NCI-H2196 (cell line): ENCODE measurements around the gene SYT7.

Experiments used
- DNase-seq: peaks from one replicate; lab custom pipeline; 2025; ENCODE audit not compliant: unreplicated experiment; lab: John Stamatoyannopoulos, UW

The SYT7 gene

DNA sequence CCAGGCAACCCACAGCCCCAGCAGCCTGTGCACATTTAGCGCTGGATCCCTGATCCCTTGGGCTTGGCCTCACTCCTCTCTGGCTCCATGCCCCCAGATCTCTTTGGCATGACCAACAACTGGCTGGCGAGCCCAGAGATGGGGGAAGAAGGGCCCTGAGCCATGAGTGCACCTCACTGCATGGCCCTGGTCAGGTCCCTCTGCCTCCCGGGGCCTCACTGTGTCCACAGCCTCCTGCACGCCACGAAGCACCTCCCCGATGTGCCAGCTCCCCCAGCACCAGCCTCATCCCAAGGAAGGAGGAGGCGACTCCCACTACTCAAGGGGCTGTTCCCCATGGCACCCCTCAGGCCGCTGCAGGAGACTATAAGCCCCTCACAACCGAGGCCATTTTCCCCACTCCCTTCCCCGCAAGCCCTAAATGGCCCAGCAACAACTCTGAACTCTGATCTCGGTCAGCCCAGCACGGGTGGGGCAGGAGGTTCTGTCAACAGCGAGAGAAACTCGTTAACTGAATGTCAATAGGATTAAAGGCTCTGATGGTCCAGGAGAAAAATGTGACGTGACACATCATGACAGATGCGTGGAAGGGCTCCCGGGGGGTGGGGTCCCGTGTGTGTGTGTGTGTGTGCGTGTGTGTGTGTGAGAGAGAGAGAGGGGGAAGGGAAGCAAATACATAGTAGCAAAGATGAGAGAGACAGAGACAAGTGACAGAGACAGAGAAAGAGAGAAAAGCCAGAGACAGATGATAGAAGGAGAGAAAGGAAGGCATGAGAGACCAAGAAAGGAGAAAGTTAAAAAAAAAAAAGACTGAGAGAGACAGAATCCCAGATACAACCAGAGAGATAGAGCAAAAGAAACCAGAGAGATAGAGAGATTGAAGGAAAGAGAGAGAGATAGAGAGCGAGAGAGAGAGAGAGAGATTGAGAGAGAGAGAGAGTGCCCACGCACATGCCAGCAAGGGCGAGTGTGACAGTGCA lies 28.4 kb upstream of the SYT7 start:
- no peak for DNase-seq

GRCh38 chr11:61607920-61608599 lies 27.2 kb upstream of the SYT7 start:
- no peak for DNase-seq

- no peak for DNase-seq
These were observed 26.6 kb upstream of the SYT7 start for GRCh38 chr11:61607426-61607825.

DNA sequence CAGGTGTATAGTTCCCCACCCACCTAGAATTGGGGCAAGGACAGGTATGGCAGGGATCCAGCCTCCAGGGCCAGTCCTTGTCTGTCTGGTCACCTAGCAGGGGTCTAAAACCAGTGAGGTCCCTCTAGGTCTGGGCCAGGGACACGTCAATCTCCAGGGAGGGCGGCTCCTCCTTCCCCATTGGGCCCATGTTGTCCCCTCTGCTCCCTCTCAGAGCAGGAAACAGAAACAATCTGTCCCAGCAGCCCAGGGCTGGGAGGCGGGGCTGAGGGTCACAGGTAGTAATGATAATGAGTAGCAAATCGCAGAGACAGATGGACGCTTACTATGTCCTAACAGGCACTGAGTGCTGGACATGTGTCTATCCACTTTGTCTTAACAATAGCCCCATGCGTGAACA lies 22.8 kb upstream of the SYT7 start:
- no peak for DNase-seq

DNA sequence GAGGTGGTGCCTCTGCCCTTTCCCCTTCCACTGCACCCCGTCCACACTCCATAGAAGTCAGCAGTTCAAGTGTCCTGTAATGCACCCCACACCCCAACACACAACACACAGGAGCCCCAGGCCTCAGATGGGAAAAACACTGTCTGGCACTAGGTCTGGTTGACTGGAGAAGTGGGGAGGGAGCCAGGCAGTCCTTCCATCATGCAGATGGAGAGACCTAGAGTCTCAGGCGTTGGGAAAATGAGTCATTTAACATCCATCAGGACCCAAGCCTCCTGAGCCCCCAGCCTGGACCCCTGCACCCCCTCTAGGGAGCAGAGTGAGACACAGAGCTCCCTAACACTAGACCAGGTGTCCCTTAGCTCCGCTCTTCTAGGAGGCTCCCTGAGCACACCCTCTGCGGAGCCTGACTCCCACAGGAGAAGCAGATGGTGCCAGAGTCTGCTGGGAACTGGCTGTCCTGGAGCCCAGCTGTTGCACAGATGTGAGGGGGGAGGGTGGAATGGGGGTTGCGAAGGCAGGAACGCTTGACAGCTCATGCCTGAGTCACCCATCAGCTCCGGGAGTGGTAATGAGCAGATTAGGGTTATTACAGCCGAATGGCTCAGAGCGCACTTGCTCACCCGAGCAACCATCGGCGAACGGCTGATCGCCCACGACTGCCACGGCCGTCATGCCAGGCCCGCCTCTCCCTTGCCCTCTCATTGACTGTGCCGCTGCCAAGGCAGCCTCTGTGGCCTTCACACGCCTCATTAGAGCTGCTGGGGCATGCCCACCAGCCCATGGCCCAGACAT lies 22.1 kb upstream of the SYT7 start:
- DNase-seq, result no peak

- no peak for DNase-seq
These were observed 20.6 kb upstream of the SYT7 start for GRCh38 chr11:61601512-61601911.

- no peak for DNase-seq
These were observed 19.3 kb upstream of the SYT7 start for GRCh38 chr11:61599968-61600710.

DNA sequence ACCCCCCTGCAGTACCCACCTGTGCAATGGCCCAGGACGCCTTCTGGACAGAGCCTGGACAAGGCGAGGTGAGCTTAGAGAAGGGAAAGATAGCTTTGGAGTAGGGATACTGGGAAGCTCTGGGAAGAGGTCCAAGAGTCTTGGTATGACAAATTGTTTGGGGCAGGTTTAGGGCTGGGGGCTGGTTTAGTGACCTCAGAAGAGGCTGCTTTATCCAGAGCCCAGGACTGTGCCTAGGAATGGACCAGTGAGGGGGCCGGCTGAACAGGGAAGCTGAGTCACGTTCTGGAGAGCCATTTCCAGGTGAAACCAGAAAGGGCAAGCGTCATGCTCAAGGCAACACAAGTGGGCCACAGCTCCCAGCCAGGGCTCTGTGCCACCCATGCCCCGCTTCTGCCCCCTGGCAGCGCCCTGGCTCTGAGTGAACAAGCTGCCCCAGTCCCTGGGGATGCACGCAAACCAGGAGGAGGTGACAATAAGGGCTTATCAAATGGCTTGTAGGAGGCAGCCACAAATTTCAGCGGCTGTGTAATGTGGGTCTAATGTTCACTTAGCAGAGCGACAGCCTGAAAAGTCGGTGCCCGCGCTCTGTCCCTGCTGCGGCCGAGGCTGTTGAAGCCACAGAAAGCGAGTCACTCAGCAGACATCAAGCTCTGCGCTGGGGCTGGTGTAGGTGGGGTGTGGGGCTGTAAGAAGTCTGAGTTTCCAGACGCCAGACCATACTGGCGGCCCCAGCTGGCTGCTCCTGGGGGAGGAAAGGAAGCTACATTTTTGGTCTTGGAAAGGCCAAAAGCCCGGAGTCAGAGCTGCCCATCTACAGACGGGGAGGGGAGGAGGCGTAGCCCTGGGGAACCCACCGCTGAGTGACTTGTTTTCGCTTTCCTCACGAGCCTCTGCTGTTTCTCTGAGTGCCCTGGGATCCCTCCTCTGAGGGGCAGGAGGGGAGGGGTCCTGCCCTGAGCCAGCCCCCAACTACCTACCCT lies 18.3 kb upstream of the SYT7 start:
- DNase-seq, result no peak

- DNase-seq, result no peak
These were observed 17.5 kb upstream of the SYT7 start for GRCh38 chr11:61598374-61598773.

DNA sequence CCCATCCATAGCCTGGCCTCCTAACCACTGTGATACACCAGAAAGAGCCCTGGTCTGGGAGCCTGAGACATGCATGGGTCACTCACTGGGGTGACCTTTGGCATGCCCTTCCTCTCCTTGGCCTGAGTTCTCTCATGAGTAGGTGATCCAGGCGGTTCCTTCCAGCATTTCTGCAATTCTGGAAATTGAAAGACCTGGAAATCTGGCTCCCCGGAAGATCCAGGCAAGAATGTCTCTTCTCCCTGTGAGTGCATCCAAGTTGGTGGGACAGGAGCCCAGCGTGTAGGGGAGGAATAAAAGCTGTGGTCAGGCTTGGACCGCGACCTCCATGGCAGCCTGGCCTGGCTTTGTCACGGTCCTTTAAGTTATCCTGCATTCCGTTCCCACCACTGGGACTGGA lies 16.1 kb upstream of the SYT7 start:
- DNase-seq, result no peak

DNA sequence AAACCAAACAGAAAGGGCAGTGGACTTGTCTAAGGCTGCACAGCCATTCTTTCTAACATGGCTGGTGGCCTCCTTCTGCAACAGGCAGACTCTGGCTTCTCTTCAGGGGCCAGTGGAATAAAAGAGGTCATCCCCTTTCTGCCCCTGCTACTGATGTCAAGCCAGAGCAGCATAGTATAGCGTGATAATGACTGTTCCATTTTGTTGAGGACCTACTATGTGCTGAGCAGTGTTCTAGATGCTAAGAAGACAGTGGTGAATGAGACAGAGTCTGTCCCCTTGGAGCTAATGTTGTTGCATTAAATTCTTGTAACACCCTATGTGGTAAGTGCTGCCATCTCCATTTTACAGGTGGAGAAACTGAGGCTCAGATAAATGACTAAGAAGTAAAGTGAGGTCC lies 15.7 kb upstream of the SYT7 start:
- no peak for DNase-seq

GRCh38 chr11:61594907-61595257 lies 14.0 kb upstream of the SYT7 start:
- DNase-seq, result no peak

DNA sequence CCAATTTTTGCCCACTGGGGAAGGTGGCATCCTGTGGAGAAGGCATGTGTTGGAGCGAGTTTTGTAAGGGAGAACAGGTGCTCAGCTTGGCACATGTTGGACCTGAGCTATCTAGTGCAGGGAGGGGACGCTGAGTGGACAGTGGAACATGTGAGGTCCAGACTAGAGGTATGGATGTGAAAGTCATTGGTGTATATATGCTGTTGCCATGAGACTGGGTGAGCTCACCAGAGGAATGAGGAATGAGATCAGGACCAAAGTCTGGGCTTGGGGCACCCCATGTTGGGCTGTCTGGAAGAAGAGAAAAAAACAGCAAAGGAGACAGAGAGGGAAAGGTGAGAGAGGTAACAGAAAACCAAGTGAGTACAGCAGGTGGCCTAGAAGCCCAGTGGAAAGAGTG lies 12.3 kb upstream of the SYT7 start:
- DNase-seq, result no peak

GRCh38 chr11:61592176-61592575 lies 11.3 kb upstream of the SYT7 start:
- DNase-seq, result no peak

GRCh38 chr11:61589961-61590360 lies 9.1 kb upstream of the SYT7 start:
- no peak for DNase-seq

DNA sequence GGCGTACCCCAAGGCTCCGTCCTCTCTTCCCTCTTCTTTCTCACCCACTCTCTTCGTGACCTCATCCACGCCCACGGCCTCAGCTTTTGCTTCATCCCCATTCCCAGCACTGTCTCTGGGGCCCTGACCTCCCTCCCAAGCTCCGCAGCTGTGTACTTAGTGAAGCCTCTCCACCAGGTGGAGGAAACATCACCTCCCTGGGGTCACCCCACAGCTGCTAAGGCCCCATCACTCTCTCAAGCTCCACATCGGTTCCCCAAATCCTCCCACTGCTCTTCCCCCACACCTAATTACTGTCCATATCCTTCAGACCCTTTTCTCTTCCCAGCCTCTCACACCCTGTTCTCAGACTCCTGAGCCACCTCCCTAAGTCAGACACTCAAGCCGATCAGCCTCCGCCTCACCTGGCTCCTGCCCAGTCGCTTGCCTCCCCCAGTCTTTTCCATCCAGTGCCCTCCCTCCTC lies 7.9 kb upstream of the SYT7 start:
- no peak for DNase-seq

DNA sequence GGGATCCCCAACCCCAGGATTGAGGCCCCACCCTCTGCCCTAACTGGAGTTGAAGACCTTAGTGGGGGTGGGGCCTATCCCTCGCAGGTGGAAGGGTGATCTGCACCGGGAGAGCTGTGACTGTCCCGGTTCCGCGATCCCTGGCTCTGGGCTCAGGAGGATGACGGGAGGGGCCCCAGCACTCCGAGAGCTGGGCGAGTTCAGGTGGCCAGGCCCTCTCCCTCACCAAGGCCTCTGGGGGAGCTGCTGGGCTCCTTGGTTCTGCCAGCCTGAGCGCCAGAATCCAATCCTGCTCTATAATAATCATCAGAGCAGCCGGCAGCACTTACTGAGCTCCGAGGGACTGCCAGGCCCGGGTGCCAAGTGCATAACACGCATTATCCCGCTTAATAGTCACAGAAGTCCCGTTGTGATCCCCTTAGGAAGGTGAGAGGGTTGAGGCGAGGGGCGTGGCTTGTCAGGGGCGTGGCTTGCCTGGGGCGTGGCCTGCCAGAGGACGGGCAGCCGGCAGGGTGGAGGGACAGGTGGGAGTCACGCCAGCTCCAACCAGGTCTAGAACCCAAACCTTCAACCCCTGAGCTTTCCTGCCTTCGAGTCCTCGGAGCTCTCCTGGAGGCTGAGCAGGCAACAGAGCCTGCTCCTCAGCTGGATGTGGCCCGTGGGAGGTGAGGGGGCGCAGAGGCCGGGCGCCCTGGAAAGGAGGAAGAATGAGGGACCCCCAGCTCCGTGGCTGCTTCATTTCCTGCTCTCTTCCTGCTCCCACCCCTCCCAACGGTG lies 7.3 kb upstream of the SYT7 start:
- DNase-seq, result peak; percentile 49

DNA sequence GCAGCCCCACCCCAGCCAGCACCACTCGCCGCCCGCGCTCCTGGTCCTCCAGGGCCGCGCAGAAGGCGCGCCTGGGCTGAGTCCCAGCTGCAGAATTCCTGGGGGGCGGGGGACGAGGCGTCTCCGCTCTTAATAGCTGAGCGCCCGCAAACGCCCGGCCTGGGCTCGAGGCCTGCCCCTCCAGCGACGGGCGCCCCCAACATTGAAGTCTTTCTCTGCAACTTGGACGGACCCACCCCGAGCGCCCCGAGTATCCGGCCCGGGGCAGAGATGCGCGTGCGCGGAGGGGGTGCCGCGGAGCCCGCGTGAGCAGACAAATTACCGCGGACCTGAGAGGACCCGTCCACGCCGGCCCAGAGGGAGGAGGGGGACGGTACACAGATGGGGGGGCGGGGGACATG lies 6.7 kb upstream of the SYT7 start:
- no peak for DNase-seq
